GM10266 (cell line): ENCODE results near the gene FBXW7.

Experiments
- DNase-seq: peaks from one replicate; pipeline ENCODE4 v3.0.0; 2012; ENCODE audit errors: extremely low spot score
- CTCF ChIP-seq: IDR thresholded peaks from 2 replicates; pipeline ENCODE4 v1.5.1; 2012; ENCODE audit warnings: mild to moderate bottlenecking, low read depth; ENCODE audit not compliant: control insufficient read depth, insufficient read depth; ENCODE audit errors: missing control alignments

Gene FBXW7

GRCh38 chr4:152331042-152331441 is 204.8 kb downstream of the FBXW7 start:
- TF ChIP-seq CTCF = no peak

GRCh38 chr4:152328582-152328981 is 207.3 kb downstream of the FBXW7 start:
- no peak for DNase-seq
- no peak for TF ChIP-seq CTCF

More at GRCh38 chr4:152331042-152331441, 204.8 kb downstream of the FBXW7 start:
- DNase-seq = no peak

GRCh38 chr4:152327606-152328453 is 208.1 kb downstream of the FBXW7 start:
- DNase-seq = no peak
- TF ChIP-seq CTCF = no peak

- TF ChIP-seq CTCF = no peak
Measured at GRCh38 chr4:152325831-152326230, 210.1 kb downstream of the FBXW7 start.

GRCh38 chr4:152323221-152323620 is 212.7 kb downstream of the FBXW7 start:
- no peak for TF ChIP-seq CTCF
- DNase-seq = no peak

More at GRCh38 chr4:152325831-152326230, 210.1 kb downstream of the FBXW7 start:
- no peak for DNase-seq

- no peak for DNase-seq
- no peak for TF ChIP-seq CTCF
Measured at GRCh38 chr4:152322656-152323055, 213.2 kb downstream of the FBXW7 start.

GRCh38 chr4:152321923-152322322 is 214.0 kb downstream of the FBXW7 start:
- no peak for DNase-seq
- no peak for TF ChIP-seq CTCF
